Calu3 (cell line): ENCODE measurements around the gene MLX. TPM values are rescaled to one million over a fixed set of nuclear protein-coding genes. Genes with fewer than 3 reads are reported as not detected.

ENCODE experiments used
- Bru-seq: library from RNA; stranded (reverse); fragments of 400-500 nt; gene quantifications from one replicate; lab custom pipeline; 2021; lab: Mats Ljungman, UMichigan
- BruChase-seq, 2 experiments: library from RNA; stranded (reverse); fragments of 400-500 nt; gene quantifications; one replicate each; lab custom pipeline; 2021; lab: Mats Ljungman, UMichigan
- BruUV-seq: library from RNA; stranded (reverse); fragments of 400-500 nt; replicated peaks from 2 replicates; lab custom pipeline; 2021; lab: Mats Ljungman, UMichigan
- CTCF ChIA-PET: fragments of 300-600 bp; sonication (Branson Sonifier 250); formaldehyde crosslinking; loops from one replicate; lab custom pipeline; 2022; ENCODE audit warnings: antibody characterized with exemption; lab: Charles Lee
- DNase-seq: peaks from one replicate; pipeline ENCODE4 v3.0.0; 2022
- H3K27ac Mint-ChIP-seq: one replicate; pipeline ENCODE4 v1.8.0; 2022; ENCODE audit warnings: mixed read lengths; ENCODE audit not compliant: unreplicated experiment
- H3K27me3 Mint-ChIP-seq: one replicate; pipeline ENCODE4 v1.8.0; 2022; ENCODE audit warnings: mixed read lengths; ENCODE audit not compliant: unreplicated experiment
- H3K36me3 Mint-ChIP-seq: one replicate; pipeline ENCODE4 v1.8.0; 2022; ENCODE audit warnings: mild to moderate bottlenecking, moderate library complexity, mixed read lengths; ENCODE audit not compliant: insufficient read depth, unreplicated experiment
- H3K4me1 Mint-ChIP-seq: one replicate; pipeline ENCODE4 v1.8.0; 2022; ENCODE audit warnings: mild to moderate bottlenecking, low read depth, mixed read lengths; ENCODE audit not compliant: unreplicated experiment
- H3K4me3 Mint-ChIP-seq: one replicate; pipeline ENCODE4 v1.8.0; 2022; ENCODE audit warnings: mild to moderate bottlenecking, low read depth, moderate library complexity, mixed read lengths; ENCODE audit not compliant: unreplicated experiment
- H3K9me3 Mint-ChIP-seq: one replicate; pipeline ENCODE4 v1.8.0; 2022; ENCODE audit warnings: low read depth, mixed read lengths; ENCODE audit not compliant: unreplicated experiment
- intact Hi-C: fragments of 100-400 bp; cut with micrococcal nuclease; formaldehyde crosslinking; loops from one replicate; pipeline ENCODE4 v1.10.0; 2022; ENCODE audit not compliant: unreplicated experiment
- long read RNA-seq: library from polyadenylated mRNA; stranded (forward); transcript quantifications from one replicate; pipeline ENCODE4 v2.0.0, GENCODE V29; 2022
- total RNA-seq: library from RNA; stranded (reverse); gene quantifications from 2 replicates; pipeline ENCODE4 v1.2.3, GENCODE V29; 2022
- TF ChIP-seq, protein P1 (sequence below): fragments of 200-600 bp; IDR thresholded peaks from one replicate; pipeline ENCODE4 v1.8.0; 2022; ENCODE audit warnings: antibody characterized with exemption; ENCODE audit not compliant: unreplicated experiment

MLX gene, protein sequence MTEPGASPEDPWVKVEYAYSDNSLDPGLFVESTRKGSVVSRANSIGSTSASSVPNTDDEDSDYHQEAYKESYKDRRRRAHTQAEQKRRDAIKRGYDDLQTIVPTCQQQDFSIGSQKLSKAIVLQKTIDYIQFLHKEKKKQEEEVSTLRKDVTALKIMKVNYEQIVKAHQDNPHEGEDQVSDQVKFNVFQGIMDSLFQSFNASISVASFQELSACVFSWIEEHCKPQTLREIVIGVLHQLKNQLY
- total RNA-seq, result 65.0 and 69.8 TPM in 2 replicates
- Bru-seq, nascent RNA, result percentile 80 among the genes with signal in this experiment
- BruChase-seq, experiment 1, labeled RNA remaining after a 6-hour chase, result percentile 95 among the genes with signal in this experiment
- BruChase-seq, experiment 2, labeled RNA remaining after a 2-hour chase, result percentile 96 among the genes with signal in this experiment
- long read RNA-seq, transcript MLX-202 (7 exons, 2,334 nt), result minor isoform, 11 of 97 reads
- long read RNA-seq, transcript MLX-201 (8 exons, 2,586 nt), result minor isoform, 5 of 97 reads
- long read RNA-seq, transcript MLX-203 (8 exons, 2,428 nt), result major isoform, 61 of 97 reads
- long read RNA-seq, partial matches to known transcripts, result 3 of 97 reads
- long read RNA-seq, other reads (novel, unspliced or antisense), result 17 of 97 reads

- BruUV-seq, result TSS peak; percentile 0
- CTCF ChIA-PET, result interaction anchor here (0.8 to 1.3 kb wide), 7 partner anchors 9 to 206 kb away, joined by 3 to 9 read pairs (median 3); partner anchors contain the start of genes PSMC3IP, RETREG3 and VPS25
- TF ChIP-seq, protein P1, sequence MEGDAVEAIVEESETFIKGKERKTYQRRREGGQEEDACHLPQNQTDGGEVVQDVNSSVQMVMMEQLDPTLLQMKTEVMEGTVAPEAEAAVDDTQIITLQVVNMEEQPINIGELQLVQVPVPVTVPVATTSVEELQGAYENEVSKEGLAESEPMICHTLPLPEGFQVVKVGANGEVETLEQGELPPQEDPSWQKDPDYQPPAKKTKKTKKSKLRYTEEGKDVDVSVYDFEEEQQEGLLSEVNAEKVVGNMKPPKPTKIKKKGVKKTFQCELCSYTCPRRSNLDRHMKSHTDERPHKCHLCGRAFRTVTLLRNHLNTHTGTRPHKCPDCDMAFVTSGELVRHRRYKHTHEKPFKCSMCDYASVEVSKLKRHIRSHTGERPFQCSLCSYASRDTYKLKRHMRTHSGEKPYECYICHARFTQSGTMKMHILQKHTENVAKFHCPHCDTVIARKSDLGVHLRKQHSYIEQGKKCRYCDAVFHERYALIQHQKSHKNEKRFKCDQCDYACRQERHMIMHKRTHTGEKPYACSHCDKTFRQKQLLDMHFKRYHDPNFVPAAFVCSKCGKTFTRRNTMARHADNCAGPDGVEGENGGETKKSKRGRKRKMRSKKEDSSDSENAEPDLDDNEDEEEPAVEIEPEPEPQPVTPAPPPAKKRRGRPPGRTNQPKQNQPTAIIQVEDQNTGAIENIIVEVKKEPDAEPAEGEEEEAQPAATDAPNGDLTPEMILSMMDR, result no peak
- Mint-ChIP-seq H3K4me1 (peaks cover 34% of the 10 kb centered on the region), H3K4me3 (peak within 1 kb of the TSS; percentile 85), H3K27me3 (no peaks in the 10 kb centered on the region), H3K36me3 (peaks cover 90% of the 10 kb centered on the region), H3K27ac (peak within 1 kb of the TSS; percentile 47), H3K9me3 (no peaks in the 10 kb centered on the region)
- intact Hi-C loops, result no loop called here
- DNase-seq, result peak; percentile 98
Measured at GRCh38 chr17:42566883-42567573, at the start of gene MLX. TSS of gene MLX (plus strand) at chr17:42567100. CDS start at chr17:42567125, 25 bp downstream.

DNA sequence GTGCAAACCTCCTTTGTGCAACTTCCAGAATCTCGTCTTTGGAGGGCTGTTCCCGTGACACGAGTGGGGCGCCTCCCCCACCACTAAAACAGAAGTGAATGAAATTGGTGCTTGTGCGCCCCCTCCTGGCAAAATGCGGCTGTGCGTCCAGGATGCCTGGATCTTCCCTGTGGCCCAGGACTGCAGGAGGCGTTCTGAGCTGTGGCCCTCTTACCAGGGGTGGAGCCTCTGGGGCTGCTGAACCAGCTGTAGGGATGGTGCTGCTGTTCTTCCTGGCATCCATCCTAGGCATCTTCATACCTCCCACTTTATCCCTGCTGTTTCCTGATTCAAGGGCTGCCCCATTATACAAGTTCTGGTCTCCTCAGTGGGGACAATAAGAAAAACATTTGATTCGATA, 49.4 kb upstream of the MLX start:
- BruUV-seq, result no TSS peak
- peak; percentile 91 for DNase-seq
- H3K9me3 Mint-ChIP-seq, result no peaks in the 10 kb centered on the region
- H3K4me3 Mint-ChIP-seq, result no peak overlapping the region
- intact Hi-C loops, result loop anchor here (2.0 kb wide), 1 partner anchor 195 kb away; no protein-coding TSS in a partner anchor
- CTCF ChIA-PET, result interaction anchor here (0.5 to 3.4 kb wide), 22 partner anchors 9 to 174 kb away, joined by 3 to 65 read pairs (median 4); partner anchors contain the start of genes CAVIN1, NAGLU, RETREG3 and STAT3
- TF ChIP-seq, protein P1, result peak; percentile 99
- no peaks in the 10 kb centered on the region for H3K27me3 Mint-ChIP-seq
- peak overlapping the region; percentile 95 for H3K27ac Mint-ChIP-seq
- peaks cover 79% of the 10 kb centered on the region for H3K36me3 Mint-ChIP-seq
- H3K4me1 Mint-ChIP-seq, result peaks cover 51% of the 10 kb centered on the region

GRCh38 chr17:42518046-42518754, 48.7 kb upstream of the MLX start:
- no peaks in the 10 kb centered on the region for H3K27me3 Mint-ChIP-seq
- DNase-seq, result peak; percentile 85
- intact Hi-C loops, result loop anchor here (2.0 kb wide), 1 partner anchor 89 kb away; no protein-coding TSS in a partner anchor
- H3K4me3 Mint-ChIP-seq, result peak overlapping the region; percentile 62
- no peaks in the 10 kb centered on the region for H3K9me3 Mint-ChIP-seq
- BruUV-seq, result TSS peak; percentile 96
- peaks cover 82% of the 10 kb centered on the region for H3K36me3 Mint-ChIP-seq
- peaks cover 51% of the 10 kb centered on the region for H3K4me1 Mint-ChIP-seq
- TF ChIP-seq, protein P1, result no peak
- H3K27ac Mint-ChIP-seq, result peak overlapping the region; percentile 95
- CTCF ChIA-PET, result interaction anchor here (0.5 to 3.4 kb wide), 28 partner anchors 9 to 464 kb away, joined by 3 to 65 read pairs (median 5); partner anchors contain the start of genes CAVIN1, NAGLU, RETREG3 and STAT3
